GM19463 (cell line): ENCODE data around the gene MSTO1.
"Not testable (repeated sequence)": the region's sequence is repeated elsewhere in the genome, so short reads cannot be mapped to it uniquely, and the experiment has no call there.

ENCODE experiments used
- ATAC-seq: cut with Tn5 transposase; IDR thresholded peaks from one replicate; pipeline ENCODE4 v1.9.1; 2021; ENCODE audit warnings: mild to moderate bottlenecking, moderate library complexity; ENCODE audit not compliant: unreplicated experiment

The MSTO1 gene

DNA sequence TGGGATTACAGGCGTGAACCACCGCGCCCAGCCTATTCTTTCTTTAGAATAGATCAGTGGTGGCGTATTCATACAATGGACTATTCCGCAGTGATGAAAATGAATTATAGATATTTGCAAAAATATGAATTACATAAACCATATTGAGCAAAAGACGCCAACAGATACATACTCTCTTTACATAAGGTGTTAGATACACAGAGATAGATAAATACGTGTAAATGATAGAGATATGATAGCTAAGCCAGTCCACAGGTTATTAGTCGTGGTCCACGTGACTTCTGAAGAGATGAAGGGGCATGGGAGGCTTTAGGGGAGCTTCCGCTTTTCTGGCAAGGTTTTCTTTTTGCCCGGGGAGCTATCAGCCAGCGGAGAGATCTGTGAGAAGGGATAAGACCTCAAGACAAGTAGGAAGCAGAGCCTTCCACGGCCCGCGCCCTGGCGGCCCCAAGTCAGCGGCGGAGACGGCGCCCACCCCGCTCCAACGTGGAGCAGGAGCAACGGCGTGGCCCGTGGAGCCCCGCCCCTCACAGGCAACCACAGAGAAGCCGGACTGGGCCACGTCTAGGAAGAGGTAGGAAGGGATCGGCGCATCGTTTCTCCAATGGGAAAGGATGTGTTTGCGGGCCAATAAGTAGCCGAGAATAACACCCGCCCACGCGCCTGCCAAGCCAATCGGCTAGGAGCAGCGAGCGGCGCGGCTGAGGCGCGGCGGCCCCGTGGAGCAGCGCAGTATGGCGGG is at the start of gene MSTO1:
Gene MSTO1, plus strand, starts transcription at position 704 of the 742 bp plus-strand sequence. Its CDS starts 31 bp downstream, at position 735.
- ATAC-seq: peak; percentile 95

DNA sequence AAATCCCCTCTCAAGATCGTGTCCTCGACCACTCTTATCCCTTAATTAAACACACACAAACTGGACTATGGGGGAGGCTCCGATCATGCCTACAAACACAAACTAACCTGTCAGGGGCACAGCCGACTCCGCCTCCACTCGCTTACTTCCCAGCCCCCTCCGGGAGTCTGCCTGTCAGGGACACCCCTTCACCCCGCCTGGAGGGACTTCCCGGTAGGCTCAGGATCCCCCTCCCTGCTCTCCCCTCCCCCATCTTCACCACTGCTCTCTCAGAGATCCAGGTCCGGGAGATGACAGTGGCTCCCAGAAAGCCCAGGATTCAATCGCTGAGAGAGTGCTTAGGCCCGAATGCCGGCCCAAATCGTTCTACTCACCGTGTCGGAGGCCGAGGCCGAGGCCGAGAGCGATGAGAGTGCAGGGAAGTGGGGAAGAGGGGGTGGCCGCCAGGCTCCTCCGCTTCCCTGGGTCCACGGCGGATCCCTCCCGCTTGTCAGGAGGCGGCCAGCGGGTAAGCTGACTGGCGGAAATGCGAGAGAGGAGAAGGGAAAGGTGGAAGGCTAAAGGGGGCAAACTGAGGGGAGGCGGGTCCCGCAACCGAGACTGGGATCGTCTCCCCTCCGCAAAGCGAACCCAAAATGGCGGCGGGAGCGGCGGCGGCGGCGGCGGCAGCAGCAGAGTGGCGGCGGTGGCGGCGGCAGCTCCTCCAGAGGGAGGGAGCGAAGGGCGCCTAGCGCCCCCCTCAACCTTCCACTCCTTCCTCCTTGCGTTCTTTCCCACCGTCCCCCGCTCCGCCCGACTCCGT is 48.0 kb upstream of the MSTO1 start:
- peak; percentile 17 for ATAC-seq

DNA sequence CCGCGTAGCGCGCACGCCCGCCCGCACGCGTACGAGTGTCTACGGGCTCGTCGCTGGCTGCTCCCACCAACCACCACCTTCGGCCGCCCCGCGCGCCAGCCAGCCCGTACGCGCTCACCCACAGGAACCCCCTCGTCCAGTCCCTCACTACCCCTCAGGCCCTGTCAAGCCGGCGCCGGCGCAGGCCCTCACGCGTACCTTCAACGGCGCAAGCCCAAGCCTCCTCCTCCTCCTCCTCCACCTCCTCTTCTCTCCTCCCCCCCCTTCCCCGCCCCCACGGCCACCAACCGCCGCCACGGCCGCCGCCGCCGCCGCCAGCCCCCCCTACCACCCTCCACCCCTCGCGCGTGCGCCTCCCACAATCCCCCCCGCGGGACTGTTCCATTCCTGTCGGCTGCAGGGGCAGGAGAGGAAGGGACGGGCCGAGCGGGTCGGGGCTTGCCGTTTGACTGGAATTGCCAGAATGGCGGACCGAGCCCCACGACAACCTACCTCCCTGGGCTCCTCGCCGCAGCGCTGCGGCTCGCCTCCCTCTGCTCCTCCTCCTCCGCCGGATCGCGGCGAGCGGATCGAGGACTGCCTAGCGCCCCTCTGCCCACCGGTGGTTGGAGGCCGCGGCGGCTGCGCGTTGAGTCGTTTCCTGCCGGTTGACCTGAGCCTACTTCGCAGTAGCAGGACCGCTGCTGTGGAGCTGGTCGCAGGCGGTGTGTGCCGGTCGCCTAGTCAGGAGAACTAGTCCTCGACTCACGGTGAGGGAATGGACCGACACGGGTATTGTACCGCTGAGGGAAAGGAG is 47.2 kb upstream of the MSTO1 start, which contains the start of gene ASH1L:
Gene ASH1L, minus strand, starts transcription at position 223 of the 796 bp plus-strand sequence. CDS start 41,284 bp downstream, outside the sequence.
- peak; percentile 78 for ATAC-seq

DNA sequence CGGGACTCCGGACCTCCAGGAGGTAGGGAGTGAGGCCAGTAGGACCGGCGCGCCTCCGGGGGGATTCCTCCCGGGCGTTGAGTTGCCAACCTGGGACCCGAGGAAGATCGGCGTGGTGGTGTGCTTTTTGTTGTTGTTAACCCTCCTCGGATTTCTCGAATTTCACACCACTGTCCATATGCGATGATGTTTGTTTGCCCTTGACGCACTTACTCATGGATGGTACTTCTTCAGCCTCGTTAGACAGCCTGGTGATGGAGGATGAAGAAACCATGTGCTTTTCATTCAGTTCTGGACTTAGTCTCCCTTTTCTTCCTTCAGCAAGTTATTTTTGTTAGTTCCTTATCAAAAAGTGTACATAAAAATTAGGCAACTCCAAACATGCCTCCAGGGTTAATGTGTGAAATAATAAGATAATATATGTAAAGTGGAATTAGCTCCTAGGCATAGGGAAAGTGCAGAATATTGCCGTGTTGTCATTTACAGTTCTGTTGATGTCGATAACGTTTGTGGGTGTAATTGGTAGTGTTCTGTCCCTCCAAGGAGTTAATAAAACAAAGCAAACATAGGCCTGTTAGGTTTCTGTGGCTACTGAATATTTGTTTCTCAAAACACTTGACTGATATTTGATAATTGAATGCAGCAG is 46.5 kb upstream of the MSTO1 start:
- not testable (repeated sequence) for ATAC-seq

DNA sequence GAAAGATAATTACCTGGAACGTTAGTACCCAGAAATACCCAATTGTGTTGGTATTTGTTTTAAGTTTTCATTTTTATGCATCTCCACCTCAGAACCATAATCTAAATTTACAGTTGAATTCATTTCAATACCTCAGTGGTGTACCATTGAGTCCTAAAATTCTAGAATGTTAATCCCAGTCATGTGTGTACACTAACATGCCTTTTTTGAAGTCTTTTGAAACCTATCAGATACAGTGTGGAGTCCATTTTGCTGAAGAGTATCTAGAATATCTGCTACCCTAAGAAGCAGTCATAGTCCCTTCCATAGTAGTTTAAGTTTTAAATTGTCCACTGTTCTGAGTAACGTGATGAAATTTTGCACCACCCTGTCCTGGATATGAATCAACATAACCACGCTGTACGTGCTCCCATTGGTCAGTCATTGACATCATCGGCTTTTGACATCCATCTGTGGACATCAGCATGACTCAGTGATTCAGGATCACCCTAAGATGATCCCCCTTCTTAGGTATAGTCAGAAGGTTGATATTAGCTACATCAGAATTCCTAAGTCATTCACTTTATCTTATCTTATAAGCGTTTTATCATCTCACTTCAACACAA is 39.9 kb upstream of the MSTO1 start:
- no peak for ATAC-seq

DNA sequence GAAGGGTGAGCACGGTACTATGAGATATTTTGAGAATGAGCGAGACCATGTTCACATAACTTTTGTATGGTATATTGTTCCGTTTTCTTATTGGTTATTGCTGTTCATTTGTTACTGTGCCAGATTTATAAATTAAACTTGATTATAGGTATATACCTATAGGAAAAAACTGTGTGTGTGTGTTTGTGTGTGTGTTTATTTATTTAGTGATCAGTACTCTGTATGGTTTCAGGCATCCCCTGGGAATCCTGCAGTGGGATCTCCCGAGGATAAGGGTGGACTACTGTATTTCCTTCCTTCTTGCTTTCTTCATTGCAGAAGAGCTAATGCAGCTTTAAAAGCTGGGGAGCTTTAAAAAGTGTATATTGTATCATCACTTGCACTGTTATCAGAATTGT is 39.4 kb upstream of the MSTO1 start:
- ATAC-seq: no peak

DNA sequence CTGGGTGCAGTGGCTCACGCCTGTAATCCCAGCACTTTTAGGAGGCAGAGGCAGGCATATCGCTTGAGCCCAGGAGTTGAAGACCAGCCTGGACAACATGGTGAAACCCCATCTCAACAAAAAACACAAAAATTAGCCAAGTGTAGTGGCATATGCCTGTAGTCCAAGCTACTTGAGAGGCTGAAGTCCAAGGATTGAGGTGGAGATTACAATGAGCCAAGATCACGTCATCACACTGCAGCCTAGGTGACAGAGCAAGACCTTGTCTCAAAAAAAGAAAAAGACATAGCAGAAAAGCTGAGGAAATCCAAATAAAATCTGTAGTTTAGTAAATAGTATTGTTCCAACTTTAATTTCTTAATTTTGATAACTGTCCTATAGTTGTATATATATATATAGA is 35.9 kb upstream of the MSTO1 start:
- no peak for ATAC-seq

DNA sequence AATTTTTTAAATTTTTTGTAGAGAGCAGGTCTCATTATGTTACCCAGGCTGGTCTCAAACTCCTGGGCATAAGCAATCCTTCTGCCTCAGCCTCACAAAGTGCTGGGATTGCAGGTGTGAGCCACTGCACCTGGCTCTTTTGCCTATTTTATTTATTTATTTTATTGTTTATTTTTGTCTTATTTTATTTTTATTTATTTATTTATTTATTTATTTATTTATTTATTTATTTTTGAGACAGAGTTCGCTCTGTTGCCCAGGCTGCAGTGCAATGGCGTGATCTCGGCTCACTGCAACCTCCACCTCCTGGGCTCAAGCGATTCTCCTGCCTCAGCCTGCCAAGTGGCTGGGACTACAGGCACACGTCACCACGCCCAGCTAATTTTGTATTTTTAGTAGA is 34.4 kb upstream of the MSTO1 start:
- not testable (repeated sequence) for ATAC-seq

DNA sequence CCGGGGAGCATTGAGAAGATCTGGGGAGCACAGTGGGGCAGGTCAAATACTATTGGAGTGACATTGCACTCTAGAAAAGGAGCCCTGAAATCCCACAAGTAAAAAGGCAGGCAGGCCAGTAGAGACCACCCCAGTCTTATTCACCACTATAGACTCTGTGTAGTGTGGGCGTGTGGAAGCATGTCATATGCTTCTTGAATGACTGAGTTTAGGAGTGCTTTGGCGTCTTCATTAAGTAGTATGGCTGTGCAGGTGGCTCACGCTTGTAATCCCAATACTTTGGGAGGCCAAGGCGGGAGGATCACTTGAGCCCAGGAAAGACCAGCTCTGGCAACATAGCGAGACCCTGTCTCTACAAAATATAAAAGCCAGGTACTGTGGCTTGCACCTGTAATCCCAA is 26.2 kb upstream of the MSTO1 start:
- ATAC-seq: not testable (repeated sequence)

DNA sequence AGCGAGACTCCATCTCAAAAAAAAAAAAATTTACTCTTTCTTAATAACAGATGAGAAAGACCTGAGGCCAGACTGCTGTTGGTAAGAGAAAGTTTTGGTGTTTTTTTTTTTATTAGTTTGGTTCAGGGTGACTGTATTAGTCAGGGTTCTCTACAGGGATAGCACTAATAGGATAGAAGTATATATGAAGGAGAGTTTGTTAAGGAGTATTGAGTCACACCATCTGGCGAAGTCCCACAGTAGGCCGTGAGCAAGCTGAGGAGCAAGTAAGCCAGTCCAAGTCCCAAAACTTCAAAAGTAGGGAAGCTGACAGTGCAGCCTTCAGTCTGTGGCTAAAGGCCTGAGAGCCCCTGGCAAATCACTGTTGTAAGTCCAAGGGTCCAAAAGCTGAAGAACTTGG is 20.7 kb upstream of the MSTO1 start:
- ATAC-seq: not testable (repeated sequence)

DNA sequence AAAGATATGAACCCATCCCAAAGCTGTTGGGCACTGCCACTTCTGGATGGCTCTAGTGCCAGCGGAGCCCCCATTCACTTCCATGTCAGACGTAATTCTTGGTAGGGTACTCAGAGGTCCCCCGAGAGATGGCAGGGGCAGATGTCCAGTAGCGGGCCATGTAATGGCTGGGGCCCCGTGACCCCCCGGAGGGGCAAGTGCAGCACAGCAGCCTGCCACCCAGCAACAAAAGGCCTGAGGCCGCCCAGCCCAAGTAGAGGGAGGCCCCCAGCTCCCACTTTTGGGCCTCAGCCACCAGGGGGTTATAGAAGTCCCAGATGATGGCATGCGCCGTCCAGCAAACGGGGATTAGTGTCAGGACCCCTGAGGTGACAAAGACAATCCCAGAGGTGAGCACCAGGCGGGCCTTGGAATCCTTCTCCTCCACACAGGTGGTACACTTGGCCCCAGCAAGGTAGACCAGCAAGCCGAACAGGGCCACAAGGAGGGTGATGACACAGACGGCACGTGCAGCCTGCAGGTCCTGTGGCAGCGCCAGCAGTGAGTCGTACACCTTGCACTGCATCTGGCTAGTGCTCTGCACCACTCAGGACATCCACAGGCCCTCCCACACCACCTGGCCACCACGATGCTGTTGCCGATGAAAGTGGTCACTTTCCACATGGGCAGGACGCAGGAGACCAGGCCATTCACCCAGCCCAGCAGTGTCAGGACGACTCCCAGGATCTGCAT is 19.3 kb upstream of the MSTO1 start:
- ATAC-seq: not testable (repeated sequence)

DNA sequence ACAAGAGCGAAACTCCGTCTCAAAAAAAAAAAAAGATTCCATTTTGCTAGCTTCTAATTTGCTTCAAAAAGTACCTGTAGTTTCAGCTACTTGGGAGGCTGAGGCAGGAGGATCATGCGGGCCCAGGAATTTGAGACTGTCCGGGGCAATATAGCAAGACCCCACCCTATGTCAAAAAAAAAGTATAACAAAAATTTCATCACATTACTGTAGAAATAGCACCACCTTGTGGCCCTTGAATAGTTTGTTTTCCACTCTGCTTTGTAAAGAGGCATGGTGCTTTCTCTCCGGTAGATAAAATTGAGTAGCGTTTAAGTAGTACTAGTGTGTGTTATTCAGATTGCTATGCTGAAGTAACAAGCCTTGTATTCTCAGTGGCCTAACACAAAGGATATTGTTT is 18.2 kb upstream of the MSTO1 start:
- no peak for ATAC-seq

DNA sequence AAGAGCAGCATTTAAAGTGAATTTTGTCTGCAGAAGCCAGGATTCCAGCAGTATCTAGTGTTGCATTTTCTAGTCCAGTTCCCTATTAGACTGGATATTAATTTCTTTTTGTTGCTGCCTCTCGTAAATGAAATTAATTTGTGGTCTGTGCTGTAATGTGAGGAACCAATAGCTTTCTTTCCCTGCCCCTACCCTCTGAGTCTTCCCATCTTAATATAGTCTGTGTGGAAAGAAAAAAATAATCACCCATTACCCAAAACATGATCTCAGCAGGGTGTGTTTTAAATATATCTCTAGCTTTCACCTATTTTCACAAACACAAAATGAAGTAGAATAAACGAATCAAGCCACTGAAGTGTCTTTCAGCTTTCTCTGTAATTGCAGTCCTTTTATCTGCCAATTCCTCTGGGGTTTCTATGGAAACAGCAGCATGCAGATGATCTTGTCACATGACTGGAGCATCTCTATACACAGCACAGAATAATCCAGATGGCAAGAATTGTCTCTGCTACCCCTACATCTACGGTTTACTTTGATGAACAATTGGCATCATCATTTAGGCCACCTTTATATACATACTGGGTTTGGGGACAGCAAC is 14.0 kb upstream of the MSTO1 start:
- ATAC-seq: not testable (repeated sequence)

DNA sequence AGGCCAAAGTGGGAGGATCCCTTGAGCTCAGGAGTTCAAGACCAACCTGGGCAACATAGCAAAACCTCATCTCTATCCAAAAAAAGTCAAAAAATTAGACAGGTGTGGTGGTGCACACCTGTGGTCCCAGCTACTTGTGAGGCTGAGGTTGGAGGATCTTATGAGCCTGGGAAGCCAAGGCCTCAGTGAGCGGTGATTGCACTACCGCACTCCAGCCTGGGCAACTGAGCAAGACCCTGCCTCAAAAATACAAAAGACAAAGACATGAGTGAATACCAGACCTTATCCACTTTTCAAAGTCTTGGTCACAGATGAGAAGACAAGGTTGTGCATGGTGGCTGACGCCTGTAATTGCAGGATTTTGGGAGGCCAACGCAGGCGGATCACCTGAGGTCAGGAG is 13.2 kb upstream of the MSTO1 start:
- ATAC-seq: no peak

DNA sequence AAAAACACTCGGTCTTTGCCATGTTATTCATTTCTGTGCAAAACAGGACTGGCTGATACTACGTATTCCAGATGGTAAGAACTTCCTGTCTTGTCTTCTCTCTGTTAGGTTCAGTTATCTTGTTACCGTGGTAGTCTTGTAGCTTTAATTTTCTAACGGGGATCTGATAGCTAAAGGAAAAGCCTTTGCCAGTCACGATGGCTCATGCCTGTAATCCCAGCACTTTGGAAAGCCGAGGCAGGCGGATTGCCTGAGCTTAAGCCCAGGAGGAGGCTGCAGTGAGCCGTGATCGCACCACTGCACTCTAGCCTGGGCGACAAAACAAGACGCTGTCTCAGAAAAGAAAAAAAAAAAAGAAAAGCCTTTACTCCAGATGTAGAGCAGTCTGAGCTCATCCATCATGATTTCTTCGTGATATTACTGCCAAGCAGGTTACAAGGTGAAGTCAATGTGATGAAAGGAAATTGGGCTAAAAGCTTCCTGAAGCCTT is 11.1 kb upstream of the MSTO1 start:
- no peak for ATAC-seq

DNA sequence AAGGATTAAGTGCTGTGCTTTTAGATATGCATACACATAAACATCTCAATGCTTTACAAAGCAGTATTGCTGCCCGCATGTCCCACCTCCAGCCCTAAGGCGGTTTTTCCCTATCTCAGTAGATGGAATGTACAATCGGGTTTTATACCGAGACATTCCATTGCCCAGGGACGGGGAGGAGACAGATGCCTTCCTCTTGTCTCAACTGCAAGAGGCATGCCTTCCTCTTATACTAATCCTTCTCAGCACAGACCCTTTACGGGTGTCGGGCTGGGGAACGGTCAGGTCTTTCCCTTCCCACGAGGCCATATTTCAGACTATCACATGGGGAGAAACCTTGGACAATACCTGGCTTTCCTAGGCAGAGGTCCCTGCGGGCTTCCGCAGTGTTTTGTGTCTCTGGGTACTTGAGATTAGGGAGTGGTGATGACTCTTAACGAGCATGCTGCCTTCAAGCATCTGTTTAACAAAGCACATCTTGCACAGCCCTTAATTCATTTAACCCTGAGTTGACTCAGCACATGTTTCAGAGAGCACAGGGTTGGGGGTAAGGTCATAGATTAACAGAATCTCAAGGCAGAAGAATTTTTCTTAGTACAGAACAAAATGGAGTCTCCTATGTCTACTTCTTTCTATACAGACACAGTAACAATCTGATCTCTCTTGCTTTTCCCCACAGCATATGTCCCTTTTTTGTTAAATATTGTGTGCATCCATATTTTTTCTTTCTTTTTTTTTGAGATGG is 10.0 kb upstream of the MSTO1 start:
- not testable (repeated sequence) for ATAC-seq

DNA sequence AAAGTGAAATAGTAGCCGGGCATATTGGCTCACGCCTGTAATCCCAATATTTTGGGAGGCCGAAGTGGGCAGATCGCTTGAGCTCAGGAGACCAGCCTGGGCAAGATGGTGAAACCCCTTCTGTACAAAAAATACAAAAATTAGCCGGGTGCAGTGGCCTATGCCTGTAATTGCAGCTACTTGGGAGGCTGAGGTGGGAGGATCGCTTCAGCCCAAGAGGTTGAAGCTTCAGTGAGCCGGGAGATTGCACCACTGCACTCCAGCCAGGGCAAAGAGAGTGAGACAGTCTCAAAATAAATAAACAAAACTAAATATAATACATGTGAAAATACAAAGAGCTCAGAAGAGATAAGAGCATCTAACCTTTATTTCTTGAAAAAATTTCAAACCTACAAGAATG is 2.3 kb upstream of the MSTO1 start:
- ATAC-seq: no peak

DNA sequence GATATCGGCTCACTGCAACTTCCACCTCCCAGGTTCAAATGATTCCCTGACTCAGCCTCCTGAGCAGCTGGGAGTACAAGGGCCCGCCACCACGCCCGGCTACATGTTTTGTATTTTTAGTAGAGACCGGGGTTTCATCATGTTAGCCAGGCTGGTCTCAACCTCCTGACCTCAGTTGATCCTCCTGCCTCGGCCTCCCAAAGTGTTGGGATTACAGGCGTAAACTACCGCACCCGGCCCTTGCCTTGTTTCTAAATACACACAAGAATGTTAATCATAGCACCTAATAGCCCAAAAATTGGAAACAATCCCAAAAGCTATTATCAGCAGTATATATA is 1.2 kb upstream of the MSTO1 start:
- no peak for ATAC-seq

DNA sequence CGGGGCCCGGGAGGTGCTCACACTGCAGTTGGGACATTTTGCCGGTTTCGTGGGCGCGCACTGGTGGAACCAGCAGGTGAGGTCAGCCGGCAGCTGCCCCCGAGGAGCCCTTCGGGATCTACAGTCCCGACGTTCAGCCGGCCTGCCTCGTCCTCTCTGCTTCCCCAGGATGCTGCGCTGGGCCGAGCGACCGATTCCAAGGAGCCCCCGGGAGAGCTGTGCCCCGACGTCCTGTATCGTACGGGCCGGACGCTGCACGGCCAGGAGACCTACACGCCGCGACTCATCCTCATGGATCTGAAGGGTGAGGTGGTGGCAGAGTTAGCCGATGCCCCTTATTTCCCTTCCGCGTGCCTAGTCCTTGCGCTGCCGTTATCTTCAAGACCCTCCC is 234 bp downstream of the MSTO1 start:
- peak; percentile 17 for ATAC-seq
